PC-9 (cell line): ENCODE measurements around the gene RALGPS1.

ENCODE experiments used
- EZH2 ChIP-seq: fragments of 200-600 bp; sonication (generic); IDR thresholded peaks from 2 replicates; pipeline ENCODE4 v1.8.0; 2017; ENCODE audit warnings: antibody characterized with exemption, low read depth
- TF ChIP-seq, protein P1 (sequence below): fragments of 200-600 bp; sonication (generic); conservative IDR thresholded peaks from 2 replicates; pipeline ENCODE4 v1.6.1; 2017; ENCODE audit warnings: mixed run types, antibody characterized with exemption, mild to moderate bottlenecking, moderate library complexity

DNA sequence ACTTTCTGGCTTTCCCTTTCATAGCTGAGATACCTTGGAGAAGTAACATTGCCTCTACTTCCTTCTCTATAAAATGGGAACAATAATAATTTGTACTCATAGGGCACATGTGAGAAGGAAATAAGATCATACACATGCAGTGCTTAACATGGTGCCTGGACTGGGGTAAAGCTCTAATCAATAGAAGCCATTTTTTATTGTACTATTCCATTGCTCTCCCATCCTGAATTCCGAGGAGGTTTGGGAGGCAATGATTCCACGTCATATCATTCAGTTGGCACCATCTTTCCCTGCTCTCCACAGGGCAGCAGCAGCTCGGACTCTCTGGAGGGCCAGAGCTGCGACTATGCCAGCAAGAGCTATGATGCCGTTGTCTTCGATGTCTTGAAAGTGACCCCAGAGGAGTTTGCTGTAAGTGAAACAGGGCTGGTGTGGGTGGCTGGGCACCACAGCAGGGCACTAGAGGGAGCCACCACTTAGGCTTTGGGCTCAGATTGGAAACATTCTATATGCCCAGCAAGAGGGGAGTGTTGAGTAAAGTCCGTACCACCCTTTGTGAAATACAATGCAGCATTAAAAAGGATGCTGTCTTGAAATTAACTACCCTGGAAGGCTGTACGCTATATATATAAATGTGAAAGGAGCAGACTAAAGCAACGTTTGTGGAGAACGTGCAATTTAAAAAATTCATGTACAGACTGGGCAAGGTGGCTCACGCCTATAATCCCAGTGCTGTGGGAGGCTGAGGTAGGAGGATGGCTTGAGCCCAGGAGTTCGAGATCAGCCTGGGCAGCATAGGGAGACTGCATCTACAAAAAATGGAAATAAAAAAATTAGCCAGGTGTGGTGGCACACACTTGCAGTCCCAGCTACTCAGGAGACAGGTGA is 51.2 kb downstream of the RALGPS1 start:
- TF ChIP-seq, protein P1, sequence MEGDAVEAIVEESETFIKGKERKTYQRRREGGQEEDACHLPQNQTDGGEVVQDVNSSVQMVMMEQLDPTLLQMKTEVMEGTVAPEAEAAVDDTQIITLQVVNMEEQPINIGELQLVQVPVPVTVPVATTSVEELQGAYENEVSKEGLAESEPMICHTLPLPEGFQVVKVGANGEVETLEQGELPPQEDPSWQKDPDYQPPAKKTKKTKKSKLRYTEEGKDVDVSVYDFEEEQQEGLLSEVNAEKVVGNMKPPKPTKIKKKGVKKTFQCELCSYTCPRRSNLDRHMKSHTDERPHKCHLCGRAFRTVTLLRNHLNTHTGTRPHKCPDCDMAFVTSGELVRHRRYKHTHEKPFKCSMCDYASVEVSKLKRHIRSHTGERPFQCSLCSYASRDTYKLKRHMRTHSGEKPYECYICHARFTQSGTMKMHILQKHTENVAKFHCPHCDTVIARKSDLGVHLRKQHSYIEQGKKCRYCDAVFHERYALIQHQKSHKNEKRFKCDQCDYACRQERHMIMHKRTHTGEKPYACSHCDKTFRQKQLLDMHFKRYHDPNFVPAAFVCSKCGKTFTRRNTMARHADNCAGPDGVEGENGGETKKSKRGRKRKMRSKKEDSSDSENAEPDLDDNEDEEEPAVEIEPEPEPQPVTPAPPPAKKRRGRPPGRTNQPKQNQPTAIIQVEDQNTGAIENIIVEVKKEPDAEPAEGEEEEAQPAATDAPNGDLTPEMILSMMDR = peak; percentile 77
- TF ChIP-seq EZH2 = no peak
